Stimulated activated CD8-positive, alpha-beta memory T cell treated with anti-CD3 and anti-CD28 coated beads, Interleukin-4, amount 100 ng/mL, for 1 hour (primary cell): ENCODE measurements around the gene TINAG.

Experiments
- DNase-seq, 2 donors: peaks; one replicate each; pipeline ENCODE4 v3.0.0-alpha.2; 2020; ENCODE audit warnings: low read depth in 2 of 2, low spot score in 1 of 2

Gene TINAG, protein sequence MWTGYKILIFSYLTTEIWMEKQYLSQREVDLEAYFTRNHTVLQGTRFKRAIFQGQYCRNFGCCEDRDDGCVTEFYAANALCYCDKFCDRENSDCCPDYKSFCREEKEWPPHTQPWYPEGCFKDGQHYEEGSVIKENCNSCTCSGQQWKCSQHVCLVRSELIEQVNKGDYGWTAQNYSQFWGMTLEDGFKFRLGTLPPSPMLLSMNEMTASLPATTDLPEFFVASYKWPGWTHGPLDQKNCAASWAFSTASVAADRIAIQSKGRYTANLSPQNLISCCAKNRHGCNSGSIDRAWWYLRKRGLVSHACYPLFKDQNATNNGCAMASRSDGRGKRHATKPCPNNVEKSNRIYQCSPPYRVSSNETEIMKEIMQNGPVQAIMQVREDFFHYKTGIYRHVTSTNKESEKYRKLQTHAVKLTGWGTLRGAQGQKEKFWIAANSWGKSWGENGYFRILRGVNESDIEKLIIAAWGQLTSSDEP

DNA sequence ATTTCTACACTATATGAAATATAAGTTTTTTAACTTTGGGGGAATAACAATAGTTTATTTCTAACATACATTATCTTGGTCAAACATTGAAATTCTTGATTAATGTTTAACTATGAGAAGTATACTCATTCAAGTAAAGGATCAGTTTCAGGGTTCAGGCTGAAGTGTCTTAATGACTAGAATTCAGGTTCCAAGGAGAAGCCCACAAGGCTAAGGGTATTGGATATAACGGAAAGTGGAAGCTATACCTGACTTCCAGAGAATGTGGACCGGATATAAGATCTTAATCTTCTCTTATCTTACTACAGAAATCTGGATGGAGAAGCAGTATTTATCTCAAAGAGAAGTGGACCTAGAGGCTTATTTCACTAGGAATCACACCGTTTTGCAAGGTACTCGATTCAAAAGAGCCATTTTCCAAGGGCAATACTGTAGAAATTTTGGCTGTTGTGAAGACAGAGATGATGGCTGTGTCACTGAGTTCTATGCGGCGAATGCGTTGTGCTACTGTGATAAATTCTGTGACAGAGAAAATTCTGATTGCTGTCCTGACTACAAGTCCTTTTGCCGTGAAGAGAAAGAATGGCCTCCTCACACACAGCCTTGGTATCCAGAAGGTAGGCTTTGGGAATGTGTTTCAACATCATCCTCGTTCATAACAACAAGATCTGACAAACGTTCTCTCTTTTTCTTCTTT lies at the start of gene TINAG:
Gene TINAG (plus strand): TSS at position 153 of the 697 bp plus-strand sequence. CDS start 110 bp downstream, at position 263.
- no peak for DNase-seq

DNA sequence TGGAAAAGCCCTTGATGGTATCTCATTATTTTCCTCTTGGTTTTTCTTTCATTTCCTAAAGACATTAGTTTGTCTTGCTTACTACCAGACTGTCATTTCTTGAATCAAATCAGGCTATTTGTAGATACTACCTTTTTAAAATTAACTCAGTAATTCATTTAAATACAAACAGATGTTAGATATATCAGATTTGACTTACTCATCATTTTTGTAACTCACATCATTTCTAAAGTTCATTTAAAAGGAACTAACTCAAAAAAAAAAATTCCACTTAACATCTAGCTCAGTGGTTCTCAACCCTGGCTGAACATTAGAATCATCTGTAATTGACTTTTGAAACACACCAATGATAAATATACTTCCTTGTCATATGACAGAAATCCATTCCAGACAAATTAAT lies 48.2 kb upstream of the TINAG start:
- no peak for DNase-seq

DNA sequence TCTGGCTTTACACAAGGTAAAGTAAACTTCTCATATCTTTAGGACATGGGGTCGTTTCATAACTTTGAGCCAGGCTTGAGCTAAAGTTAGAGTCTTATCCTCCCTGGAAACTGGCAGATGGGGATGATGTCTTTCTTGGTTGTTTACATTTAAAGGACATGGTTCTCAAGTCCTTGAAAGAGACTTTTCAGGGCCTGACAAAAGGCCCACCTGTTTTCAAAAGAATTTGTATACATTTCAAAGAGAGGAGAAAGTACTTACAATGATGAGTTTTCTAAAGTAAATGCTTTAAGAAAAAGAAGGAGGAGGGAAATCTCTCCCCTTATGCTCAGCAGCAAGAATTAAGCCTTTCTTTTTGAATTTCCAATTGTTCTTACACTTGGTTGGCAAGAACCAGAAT lies 45.7 kb upstream of the TINAG start:
- no peak for DNase-seq

DNA sequence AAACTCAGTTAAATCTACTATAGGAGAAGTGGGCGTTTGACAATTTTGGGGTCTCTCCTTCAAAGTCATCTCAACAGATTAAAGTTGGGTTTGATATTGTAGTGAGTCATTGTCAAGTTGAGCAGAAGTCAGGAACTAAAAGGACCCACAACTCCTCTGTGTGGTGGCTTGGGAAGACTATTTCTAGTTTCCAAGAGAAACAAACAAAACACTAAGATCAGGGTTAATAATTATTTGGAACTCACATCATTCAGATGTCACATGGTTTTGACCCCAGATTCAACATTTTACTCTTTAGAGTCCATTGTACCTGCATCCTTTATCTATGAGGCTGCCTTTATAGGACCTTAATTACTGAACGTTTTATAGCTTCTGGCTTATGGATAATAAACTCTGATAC lies 45.3 kb upstream of the TINAG start:
- no peak for DNase-seq

DNA sequence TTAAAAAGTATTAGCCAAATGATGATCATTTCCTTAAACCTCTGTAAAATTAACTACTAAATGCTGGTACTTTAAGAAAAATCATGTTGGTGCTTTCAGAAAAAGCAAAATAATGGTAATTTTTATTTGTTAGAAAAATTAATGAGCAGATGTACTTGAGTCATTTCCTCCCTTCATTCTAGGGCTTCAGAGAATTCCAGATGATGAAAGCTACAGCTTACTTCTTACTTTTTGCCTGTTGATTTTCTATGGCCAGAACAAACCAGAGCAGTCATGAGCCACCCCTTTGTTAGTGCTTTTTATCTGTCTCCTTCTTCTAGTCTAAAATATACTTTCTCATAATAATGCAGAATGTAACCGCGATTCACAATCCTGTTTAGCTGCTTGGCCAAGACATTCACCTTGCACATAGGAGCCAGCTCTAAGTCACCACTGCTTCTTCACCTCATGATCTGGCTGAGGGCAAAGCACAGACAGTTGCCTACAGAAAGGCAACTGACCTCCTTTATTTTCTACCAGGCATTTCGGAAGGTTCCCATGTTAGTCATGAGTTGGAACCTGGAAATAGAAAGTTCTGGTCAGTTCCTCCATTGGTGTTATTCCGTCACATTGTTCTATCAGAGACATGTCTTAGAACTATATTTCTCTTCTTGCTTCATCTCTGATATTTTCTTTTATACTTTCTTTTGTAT lies 43.5 kb upstream of the TINAG start:
- DNase-seq = no peak

DNA sequence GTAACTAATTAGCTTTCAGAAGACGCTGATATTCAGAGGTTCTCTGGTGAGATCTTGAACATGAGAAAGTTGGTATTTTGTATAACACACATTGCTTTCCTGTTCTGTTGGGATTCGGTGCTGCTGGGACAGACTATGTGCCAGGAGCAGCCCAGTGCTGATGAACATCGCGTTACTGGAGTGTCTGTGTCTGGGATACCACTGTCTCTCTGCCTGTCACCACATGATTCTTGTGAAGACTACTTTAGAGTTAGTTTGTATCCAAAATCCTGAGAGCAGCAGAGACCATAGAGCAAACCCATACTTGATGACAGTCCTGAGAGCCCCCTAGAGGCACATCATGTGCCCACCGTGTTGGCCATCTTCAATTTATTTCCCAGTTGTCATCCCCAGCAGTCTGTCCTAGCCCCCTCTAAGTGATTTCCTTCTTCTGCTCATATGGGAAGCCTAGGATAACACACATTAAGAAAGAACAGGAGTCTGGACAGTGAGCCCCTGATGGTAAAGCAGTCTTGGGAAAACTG lies 41.8 kb upstream of the TINAG start:
- no peak for DNase-seq

DNA sequence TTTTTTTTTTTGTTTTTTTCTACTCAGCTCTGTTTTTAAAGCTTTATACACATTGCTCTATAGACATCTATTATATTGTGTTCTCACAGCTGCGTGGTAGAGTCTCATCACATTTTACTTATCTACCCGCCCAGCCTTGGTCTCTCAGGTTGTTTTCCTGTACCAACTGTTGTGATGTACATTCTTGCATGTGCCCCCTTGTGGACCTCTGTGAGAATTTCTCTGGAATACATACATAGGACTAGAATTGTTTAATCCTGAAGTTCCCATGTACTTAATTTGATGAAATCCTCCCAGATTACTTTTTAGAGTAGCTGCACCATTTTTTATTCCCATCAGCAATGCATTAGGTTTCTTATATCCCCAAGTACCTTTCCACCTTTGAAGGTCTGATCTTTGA lies 40.4 kb upstream of the TINAG start:
- DNase-seq = no peak

DNA sequence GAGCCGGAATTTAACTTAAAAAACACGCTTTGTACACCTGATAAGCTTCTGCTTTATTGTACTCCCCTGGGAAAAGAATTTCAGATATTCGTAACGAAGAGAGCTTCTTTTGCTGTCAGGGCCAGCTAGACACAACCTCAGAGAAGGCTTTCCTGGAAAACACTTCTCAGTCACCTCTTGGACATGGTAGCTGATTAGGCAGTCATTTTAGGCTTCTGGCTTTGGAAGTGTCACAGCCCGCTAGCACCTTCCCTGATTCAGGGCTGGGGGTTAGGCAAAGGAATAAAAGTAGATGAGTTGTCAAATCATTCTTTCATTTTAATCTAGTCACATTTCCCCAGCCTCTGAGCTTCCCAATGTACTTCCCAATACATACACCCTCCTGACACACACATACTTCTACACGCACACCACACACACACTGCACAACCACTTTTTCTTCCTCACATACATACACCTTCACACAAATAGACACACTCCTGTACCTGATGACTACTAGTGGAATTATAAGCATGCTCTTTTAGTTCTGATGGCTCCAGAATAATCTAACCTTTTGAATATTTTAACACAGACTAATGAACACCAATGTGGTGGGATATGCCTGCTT lies 34.9 kb upstream of the TINAG start:
- DNase-seq = no peak

DNA sequence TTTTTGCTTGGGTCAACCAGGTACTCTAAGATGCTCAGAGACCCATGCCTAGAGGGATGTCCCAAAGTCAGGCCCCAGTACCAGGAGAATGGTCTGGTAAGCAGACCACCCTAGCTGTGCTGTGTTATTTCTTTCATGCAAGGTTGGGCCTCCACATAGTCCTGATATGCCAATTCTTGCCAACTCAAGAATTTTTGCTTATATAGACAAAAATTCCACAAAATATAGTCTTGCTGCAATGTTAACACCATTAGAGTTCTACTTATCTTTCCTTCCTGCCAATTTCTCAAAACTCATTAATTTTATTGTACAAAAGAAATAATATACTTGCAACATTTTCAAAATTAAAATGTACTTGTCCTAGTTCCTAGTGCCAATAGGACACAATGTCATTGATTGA lies 33.9 kb upstream of the TINAG start:
- DNase-seq = no peak

DNA sequence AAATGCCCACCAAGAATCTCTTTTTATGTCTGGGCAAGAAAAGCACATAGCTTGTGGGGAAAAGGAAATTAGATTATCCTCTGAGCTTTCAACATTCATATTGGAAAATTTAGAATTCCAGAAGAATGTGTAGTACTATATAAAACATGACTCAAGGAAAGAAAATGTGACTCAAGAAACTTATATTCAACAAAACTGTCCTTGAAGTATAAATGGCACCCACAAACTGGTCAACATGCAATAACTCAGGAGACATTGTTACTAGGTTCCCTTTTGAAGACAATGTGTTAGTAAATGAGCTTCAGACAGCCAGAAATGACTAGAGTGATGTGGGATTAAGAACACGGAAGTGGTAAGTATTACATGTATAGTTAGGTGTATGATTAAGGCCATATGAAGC lies 26.1 kb upstream of the TINAG start:
- no peak for DNase-seq

DNA sequence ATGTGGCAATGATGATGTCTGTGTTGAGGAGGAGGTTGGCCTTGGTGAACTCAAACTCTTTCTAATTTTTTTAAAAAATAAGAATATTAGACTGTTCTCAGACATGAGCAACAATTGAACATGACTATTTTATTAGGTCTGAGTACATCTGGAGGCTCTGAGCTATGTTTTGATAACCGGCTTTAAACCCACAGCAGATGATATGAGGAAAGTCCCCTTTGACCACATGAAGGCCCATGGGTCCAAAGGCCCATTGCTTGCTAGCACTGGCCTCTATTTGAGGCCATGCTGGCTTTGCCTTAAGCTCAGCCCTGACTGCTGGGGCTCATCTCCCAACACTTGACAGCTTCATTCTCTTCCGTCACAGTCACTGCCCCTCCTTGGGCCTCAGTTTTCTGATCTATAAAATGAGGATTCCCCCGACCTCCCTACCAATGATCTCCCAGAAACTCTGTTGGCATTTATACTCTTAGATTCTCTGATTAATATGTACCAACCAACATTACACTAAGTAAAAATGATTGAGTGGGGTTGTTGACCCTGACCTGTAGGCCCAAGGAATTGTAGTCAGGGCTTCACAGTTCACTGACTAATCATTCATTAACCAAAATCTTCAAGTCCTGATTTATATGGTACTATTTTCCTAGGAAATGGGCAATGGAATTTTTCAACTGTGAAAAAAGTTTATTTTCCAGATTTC lies 23.9 kb upstream of the TINAG start:
- DNase-seq = no peak

DNA sequence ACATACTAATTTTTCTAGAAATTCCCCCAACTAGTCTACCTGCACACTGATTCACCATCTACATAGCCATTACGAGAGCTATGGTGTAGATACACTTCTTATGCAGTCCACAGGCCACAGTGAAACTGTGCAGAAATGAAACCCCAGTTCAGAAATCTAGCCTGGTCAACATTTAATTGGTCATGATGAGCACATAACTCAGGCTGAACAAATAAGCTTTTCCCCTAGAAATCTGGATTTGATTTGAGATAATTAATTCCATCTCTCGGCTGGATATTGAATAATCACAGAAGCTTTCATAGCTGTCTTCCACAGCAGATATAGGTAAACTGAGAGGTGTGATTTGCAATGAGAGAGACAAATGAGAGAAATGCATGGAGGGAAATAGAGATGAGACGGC lies 22.6 kb upstream of the TINAG start:
- no peak for DNase-seq

DNA sequence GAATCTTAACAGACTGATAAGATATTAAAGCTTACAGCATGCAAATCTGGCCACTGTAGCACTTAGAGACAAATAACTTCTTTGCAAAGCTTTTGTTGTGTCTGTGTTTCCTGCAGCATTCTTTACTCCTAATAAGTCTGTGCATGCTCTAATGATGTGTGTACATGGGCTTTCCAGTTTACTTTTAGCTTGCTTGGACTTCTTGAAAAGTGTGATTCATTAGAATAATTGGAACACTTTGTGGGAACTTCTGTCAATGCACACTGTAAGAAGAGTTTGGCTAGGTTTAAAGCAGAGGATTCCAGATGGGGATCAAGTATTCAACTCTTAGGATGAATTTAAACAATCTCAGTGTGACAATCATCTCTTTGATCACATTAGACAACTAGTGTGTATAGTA lies 22.1 kb upstream of the TINAG start:
- no peak for DNase-seq

DNA sequence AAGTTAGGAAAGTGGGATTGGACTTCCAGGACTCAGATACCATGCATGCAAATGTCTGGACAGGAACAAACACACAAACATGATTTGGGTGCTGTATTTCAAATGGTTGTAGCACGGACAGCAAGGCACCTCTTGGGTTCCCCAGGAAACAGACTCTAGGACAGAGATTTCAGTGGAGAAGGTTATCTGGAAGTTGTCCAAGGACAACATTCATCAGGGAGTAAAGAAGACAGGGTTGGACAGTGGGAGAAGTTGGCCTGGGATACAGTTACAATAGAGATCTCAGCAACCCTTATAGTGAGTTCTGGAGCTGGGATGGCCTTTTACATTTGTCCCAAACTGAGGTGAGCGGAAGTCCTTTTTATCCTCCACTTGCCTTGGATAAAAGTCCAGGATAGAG lies 19.8 kb upstream of the TINAG start:
- no peak for DNase-seq

DNA sequence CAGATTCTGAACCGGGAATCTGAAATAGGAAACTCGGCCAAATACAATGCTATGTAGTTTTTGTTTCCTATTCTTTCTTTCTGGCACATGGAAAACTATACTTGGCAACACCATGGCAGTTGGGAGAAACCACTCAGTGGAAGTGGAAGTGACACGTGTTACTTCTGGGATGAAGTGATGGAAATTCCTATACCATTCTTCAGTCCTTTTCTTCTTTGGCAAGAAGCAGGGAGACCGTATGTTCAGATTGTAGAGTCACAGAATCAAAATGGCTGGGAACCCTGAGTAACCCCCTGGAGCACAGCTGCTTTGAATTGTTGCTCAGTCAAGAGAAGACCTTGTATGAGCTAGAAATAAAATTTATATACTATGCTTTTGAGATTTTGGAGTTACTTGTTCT lies 18.8 kb upstream of the TINAG start:
- no peak for DNase-seq

DNA sequence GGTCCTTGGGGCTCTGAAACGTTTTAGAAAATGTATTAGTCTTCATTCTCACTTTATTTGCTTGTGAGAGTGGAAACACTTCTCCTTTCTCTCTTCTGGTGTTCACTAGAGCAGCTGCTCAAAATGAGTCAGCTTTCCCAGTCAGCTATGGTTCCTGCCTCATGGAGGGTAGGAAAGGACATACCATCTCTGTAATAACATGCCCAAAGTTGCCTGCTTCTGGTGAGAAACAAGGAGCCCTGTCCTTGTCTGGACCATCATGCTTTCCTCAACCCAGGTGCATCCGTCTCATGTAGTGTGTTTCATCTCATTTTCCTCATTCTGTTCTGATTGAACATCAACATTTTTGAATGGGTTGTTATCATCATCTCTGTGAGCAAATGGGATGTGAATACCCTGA lies 17.1 kb upstream of the TINAG start:
- DNase-seq = no peak

DNA sequence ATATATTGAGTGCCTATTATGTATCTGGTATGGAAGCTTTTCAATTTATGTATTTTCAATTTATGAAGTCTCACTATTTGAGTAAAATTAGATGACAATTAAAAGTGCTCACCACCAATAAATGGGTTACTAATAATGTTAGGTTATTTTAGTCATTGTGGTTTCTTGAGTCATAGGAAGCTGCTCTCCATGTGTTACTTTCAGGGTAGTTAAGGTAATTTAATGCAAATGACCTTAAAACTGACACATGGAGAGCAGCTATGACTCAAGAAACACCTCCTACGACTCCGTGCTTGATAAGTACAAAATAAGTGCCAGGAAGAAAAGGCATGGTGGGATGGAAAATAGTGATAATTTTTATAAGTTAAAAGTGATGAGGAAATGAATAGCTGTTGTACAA lies 16.5 kb upstream of the TINAG start:
- no peak for DNase-seq

DNA sequence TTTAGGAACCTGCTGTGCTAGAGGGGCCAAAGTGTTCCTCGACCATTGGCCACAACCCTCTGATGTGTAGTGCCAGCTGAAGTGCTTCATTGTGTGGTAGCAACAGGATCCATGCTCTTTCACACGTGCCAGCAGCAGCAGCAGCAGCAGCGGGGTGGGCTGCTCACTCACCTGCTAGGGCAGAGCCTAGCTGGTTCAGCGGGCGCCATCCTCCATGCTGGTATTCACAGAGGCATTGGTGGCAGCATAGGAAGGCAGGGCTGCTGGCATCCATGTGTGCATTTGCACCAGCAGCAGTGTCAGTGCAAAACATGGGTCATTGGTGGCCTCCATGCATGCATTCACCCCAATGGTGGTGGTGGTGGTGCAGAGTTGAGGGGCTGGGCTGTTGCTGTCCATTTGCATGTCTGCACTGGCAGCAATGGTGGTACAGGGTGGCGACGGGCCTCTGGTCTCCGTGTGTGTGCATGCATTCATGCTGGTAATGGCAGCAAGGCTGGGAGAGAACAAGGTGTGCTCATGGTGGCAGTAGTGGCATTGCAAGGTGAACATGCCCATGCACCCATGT lies 13.2 kb upstream of the TINAG start:
- DNase-seq = no peak

DNA sequence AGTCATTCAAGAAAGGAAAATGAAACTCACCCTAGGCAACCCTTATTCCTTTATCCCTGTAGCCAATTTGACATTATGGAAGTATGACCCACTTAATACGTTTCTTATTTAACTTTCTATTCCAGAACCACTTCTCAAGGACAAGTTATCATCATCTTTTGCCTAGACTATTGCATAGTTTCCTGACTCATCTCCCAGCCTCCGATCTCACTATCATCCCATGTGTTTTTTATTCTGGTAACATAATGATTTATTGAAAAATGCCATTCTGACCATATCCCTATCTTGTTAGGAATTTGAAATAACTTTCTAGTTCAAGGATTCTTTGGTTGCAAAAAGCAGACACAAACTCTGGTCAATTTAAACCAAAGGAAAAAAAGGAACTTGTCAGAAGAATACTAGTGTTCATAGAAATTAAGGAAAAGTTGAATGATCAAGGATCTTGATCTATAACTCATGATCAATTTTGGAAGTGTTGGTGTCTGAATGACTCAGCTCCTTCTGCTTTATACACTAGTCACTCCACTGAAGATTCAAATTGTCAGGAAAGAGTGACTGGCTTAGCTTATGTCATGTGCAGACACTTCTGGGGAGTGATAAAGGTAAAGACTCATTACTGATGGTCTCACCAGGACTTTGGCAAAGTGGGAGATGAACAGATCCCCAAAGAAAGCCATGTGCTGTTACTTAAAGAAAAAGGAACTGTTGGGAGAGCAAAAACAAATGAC lies 8.5 kb upstream of the TINAG start:
- no peak for DNase-seq

DNA sequence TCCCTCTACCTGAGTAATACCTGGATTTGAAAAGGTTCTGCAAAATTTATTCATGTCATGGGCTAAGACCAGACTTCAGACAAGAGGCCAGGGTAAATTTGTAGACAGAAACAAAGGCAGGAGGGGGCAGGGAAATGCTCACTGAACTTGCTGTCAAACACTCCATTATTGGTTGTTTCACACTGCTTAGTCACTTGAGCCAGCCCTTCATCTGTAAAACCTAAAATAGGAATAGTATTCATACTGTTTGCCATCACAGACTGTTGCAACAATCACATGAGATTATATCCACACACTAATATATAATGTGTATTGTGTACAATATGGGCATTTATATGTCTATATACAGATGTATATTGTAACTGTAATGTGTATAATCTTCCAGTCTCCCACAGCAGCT lies 6.5 kb upstream of the TINAG start:
- no peak for DNase-seq
